AG10803 (cell line): Measurements from ENCODE around the gene CDKAL1.

Source experiments
- DNase-seq: peaks from one replicate; pipeline ENCODE4 v3.0.0; 2010; ENCODE audit warnings: low read depth
- H3K4me3 ChIP-seq: 2 replicates; pipeline ENCODE4 v1.5.1; 2011; ENCODE audit warnings: mild to moderate bottlenecking, low read length, control low read depth
- TF ChIP-seq, protein P1 (sequence below): conservative IDR thresholded peaks from 2 replicates; pipeline ENCODE4 v1.5.1; 2011; ENCODE audit warnings: mild to moderate bottlenecking, low read length, control low read depth, inconsistent platforms

Gene CDKAL1

DNA sequence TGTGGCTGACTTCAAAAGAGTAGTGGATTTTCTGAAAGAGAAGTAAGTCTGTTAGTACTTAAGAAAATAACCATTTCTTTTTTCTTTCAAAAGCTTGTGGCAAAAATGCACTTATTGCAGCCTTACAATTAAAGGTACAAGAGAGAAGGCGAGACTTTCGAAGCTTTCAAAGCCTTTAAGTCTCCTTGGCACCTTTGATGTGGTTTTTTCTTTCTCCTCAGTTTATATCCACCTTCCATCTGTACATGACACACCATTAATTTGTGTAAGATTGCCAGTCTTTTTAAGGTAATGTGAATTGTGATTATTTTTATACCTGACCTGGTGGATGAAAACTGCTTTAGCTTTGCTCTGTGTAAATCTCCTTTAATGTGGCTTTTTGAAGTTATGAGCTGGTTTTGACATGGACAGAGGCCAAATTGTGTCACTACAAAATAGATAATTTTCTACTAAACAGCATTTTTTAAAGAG is 466.1 kb downstream of the CDKAL1 start:
- no peak for DNase-seq
- TF ChIP-seq, protein P1, sequence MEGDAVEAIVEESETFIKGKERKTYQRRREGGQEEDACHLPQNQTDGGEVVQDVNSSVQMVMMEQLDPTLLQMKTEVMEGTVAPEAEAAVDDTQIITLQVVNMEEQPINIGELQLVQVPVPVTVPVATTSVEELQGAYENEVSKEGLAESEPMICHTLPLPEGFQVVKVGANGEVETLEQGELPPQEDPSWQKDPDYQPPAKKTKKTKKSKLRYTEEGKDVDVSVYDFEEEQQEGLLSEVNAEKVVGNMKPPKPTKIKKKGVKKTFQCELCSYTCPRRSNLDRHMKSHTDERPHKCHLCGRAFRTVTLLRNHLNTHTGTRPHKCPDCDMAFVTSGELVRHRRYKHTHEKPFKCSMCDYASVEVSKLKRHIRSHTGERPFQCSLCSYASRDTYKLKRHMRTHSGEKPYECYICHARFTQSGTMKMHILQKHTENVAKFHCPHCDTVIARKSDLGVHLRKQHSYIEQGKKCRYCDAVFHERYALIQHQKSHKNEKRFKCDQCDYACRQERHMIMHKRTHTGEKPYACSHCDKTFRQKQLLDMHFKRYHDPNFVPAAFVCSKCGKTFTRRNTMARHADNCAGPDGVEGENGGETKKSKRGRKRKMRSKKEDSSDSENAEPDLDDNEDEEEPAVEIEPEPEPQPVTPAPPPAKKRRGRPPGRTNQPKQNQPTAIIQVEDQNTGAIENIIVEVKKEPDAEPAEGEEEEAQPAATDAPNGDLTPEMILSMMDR = no peak
- no peak overlapping the region for H3K4me3 ChIP-seq

DNA sequence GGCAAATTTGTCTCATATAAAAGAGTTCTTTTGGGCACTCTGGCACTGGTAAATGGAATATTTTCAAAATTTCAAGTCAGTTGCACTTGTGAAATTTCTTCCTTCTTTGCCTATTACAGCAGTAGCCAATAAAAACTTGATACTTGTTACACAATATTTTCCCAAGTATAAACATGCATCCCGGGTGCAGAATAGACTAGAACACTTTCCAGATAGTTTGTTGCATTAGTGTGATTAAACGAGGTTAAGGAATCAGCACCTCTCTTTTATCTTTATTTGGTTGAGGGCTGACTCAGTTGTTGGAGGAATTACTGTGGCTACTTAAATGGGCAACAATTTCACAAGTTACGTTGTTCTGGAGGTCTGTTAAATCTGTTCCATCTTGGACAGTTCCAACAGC is 467.5 kb downstream of the CDKAL1 start:
- peak; percentile 54 for DNase-seq
- no peak overlapping the region for H3K4me3 ChIP-seq
- TF ChIP-seq, protein P1 = no peak

GRCh38 chr6:21003780-21004541 is 469.7 kb downstream of the CDKAL1 start:
- TF ChIP-seq, protein P1 = no peak
- peak; percentile 88 for DNase-seq
- no peak overlapping the region for H3K4me3 ChIP-seq

DNA sequence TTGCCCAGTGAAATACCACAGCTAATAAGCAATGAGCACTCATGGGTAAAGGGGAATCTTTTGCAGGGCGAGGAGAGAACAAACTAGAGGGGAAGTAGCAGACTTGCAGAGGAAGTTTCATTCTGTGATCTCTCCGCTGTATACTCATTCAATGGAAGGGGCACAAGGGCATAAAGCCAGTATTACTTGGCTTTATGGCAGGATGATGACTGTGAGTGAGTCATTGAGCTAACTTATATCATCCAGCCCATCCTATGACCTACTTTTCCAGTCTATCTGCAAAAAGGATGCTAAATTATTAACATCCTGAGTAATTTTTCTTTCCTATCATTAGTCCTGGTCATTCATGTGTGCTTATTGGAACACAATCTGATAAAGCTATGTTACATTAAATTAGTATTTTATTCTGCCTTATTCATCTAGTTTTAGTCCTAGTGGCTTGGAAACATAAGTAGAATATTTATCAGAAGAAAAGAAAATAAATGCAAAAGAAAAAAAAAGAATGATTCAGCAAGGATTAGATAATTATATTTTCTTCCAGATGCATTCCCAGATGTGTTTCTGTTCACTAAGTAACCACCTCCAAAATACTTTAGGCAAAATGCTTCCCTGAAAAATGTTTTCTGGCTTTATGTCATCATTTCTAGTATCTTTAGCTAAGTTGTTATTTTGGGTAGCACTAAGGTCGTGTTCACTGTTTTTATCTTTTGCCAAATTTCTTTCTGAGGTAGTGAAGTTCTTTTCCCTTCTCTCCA is 471.7 kb downstream of the CDKAL1 start:
- H3K4me3 ChIP-seq = no peak overlapping the region
- DNase-seq = peak; percentile 69
- TF ChIP-seq, protein P1 = no peak

GRCh38 chr6:21019614-21020013 is 485.4 kb downstream of the CDKAL1 start:
- TF ChIP-seq, protein P1 = peak; percentile 52
- no peak for DNase-seq
- H3K4me3 ChIP-seq = no peak overlapping the region

DNA sequence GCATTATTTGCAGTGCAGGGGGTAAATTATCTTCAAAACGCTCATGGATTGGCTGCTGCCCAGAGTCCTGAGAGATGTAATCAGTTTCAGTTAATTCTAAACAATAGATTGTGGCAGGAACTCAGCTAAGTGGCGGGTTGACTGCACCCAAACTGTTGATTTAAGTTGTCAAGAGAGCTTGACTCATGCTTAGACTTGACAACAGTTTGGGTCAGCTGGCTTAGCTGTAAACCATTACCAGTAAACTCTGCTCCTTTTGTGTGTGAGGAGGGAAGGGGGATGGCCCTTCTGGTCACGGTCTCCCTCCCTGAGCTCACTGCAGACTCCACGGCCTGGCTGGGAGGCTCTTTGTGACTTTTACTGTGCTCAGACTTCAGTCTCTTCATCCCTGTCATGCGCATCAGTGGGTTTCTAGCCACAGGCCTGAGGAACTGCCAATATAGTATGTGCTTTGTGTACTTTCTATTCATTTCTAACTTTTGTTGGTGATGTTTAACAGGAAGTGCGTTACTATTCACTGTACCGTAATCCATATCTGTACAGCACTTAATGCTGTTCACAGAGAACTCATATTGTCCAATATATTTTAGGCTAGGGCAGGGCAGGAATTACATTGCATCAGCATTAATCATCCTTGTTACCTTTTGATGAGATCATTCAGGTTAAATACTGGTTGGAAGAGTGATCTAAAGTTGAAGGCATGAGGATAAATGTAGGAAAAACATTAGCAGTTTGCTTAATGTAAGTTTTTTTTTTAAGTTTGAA is 488.3 kb downstream of the CDKAL1 start:
- TF ChIP-seq, protein P1 = no peak
- DNase-seq = no peak
- no peak overlapping the region for H3K4me3 ChIP-seq
